Measurements from ENCODE around the gene MSMP.

GRCh38 chr9:35717132-35717870 lies 36.8 kb downstream of the MSMP start:
- TF ChIP-seq POLR2A (IDR thresholded peaks at IDR 0.05), result no peak
- no peak for TF ChIP-seq CTCF (IDR thresholded peaks at IDR 0.05)

All from Peyer's patch (tissue), 4 donors.